H9 (cell line): ENCODE results near the gene RASGRF1. TPM values are rescaled to one million over a fixed set of nuclear protein-coding genes. Genes with fewer than 3 reads are reported as not detected.

Source experiments
- DNase-seq: peaks from one replicate; pipeline ENCODE4 v3.0.0-alpha.2; 2017
- H2AFZ ChIP-seq: one replicate; pipeline ENCODE4 v1.6.1; 2013; ENCODE audit warnings: mild to moderate bottlenecking, low read length, control low read depth, moderate library complexity
- H2AK5ac ChIP-seq: 2 replicates; pipeline ENCODE4 v1.6.1; 2013; ENCODE audit warnings: low read length, control low read depth, mixed read lengths; ENCODE audit not compliant: insufficient read length
- H2BK120ac ChIP-seq: one replicate; pipeline ENCODE4 v1.6.1; 2013; ENCODE audit warnings: low read depth, mild to moderate bottlenecking, low read length, control low read depth, inconsistent platforms; ENCODE audit not compliant: poor library complexity, severe bottlenecking
- H2BK12ac ChIP-seq: 2 replicates; pipeline ENCODE4 v1.6.1; 2013; ENCODE audit warnings: low read length, control low read depth, mixed read lengths, low read depth; ENCODE audit not compliant: insufficient read length
- H2BK15ac ChIP-seq: 2 replicates; pipeline ENCODE4 v1.6.1; 2013; ENCODE audit warnings: low read depth, low read length, control low read depth
- H2BK20ac ChIP-seq: one replicate; pipeline ENCODE4 v1.6.1; 2013; ENCODE audit warnings: low read depth, mild to moderate bottlenecking, low read length, control low read depth, inconsistent platforms; ENCODE audit not compliant: poor library complexity, severe bottlenecking
- H2BK5ac ChIP-seq: 2 replicates; pipeline ENCODE4 v1.6.1; 2013; ENCODE audit warnings: low read length, control low read depth, mixed read lengths; ENCODE audit not compliant: insufficient read length
- H3K14ac ChIP-seq: 2 replicates; pipeline ENCODE4 v1.6.1; 2013; ENCODE audit warnings: low read length, control low read depth; ENCODE audit not compliant: insufficient read depth
- H3K18ac ChIP-seq: 2 replicates; pipeline ENCODE4 v1.6.1; 2013; ENCODE audit warnings: low read depth, mild to moderate bottlenecking, mixed read lengths, low read length, control low read depth; ENCODE audit not compliant: insufficient read length
- H3K23ac ChIP-seq: 2 replicates; pipeline ENCODE4 v1.6.1; 2013; ENCODE audit warnings: low read length, control low read depth, mixed read lengths, low read depth; ENCODE audit not compliant: insufficient read length
- H3K23me2 ChIP-seq: 2 replicates; pipeline ENCODE4 v1.6.1; 2013; ENCODE audit warnings: low read depth, mild to moderate bottlenecking, mixed read lengths, low read length, control low read depth; ENCODE audit not compliant: insufficient read length, poor library complexity, severe bottlenecking
- H3K27ac ChIP-seq: 2 replicates; pipeline ENCODE4 v1.5.1; 2013; ENCODE audit warnings: low read length, control low read depth, mixed read lengths, low read depth; ENCODE audit not compliant: insufficient read length
- H3K27me3 ChIP-seq: 2 replicates; pipeline ENCODE4 v1.6.1; 2013; ENCODE audit warnings: low read length, control low read depth, inconsistent platforms; ENCODE audit not compliant: insufficient read depth
- H3K4ac ChIP-seq: 2 replicates; pipeline ENCODE4 v1.6.1; 2013; ENCODE audit warnings: low read depth, mild to moderate bottlenecking, control low read depth, inconsistent platforms, low read length, moderate library complexity
- H3K4me1 ChIP-seq: 2 replicates; pipeline ENCODE4 v1.6.1; 2013; ENCODE audit warnings: low read length, control low read depth, inconsistent platforms; ENCODE audit not compliant: insufficient read depth
- H3K4me2 ChIP-seq: 2 replicates; pipeline ENCODE4 v1.6.1; 2013; ENCODE audit warnings: low read length, control low read depth, mixed read lengths; ENCODE audit not compliant: insufficient read length, insufficient read depth
- H3K56ac ChIP-seq: 2 replicates; pipeline ENCODE4 v1.6.1; 2013; ENCODE audit warnings: low read depth, mild to moderate bottlenecking, mixed read lengths, low read length, control low read depth; ENCODE audit not compliant: insufficient read length
- H3K79me1 ChIP-seq: 2 replicates; pipeline ENCODE4 v1.6.1; 2013; ENCODE audit warnings: low read depth, mild to moderate bottlenecking, moderate library complexity, low read length, control low read depth, inconsistent platforms; ENCODE audit not compliant: insufficient read depth, poor library complexity, severe bottlenecking
- H3K79me2 ChIP-seq: 2 replicates; pipeline ENCODE4 v1.6.1; 2013; ENCODE audit warnings: low read length, control low read depth, inconsistent platforms; ENCODE audit not compliant: insufficient read depth
- H3K9ac ChIP-seq: 2 replicates; pipeline ENCODE4 v1.6.1; 2013; ENCODE audit warnings: low read length, control low read depth, mixed read lengths; ENCODE audit not compliant: insufficient read length; ENCODE audit errors: extremely low read depth
- H3K9me3 ChIP-seq: one replicate; pipeline ENCODE4 v1.6.1; 2013; ENCODE audit warnings: low read depth, low read length, inconsistent platforms; ENCODE audit not compliant: control insufficient read depth
- H3T11ph ChIP-seq: one replicate; pipeline ENCODE4 v1.6.1; 2013; ENCODE audit warnings: mild to moderate bottlenecking, low read length, control low read depth, inconsistent platforms
- H4K20me1 ChIP-seq: one replicate; pipeline ENCODE4 v1.6.1; 2013; ENCODE audit not compliant: control insufficient read depth, insufficient read length, insufficient read depth
- H4K5ac ChIP-seq: 2 replicates; pipeline ENCODE4 v1.6.1; 2013; ENCODE audit warnings: low read depth, mild to moderate bottlenecking, mixed read lengths, low read length, control low read depth; ENCODE audit not compliant: insufficient read length
- H4K8ac ChIP-seq: replicated peaks from 2 replicates; pipeline ENCODE4 v1.6.1; 2013; ENCODE audit warnings: low read length, control low read depth, mixed read lengths, low read depth; ENCODE audit not compliant: insufficient read length
- H4K91ac ChIP-seq: 2 replicates; pipeline ENCODE4 v1.6.1; 2013; ENCODE audit warnings: low read depth, mild to moderate bottlenecking, moderate library complexity, mixed read lengths, low read length, control low read depth; ENCODE audit not compliant: insufficient read length
- H3K27ac Mint-ChIP-seq, 3 experiments: 2 replicates in 2 of 3; 3 replicates in 1 of 3; pipeline ENCODE4 v1.8.0; 2020 to 2021; ENCODE audit warnings: mixed read lengths in 3 of 3, mild to moderate bottlenecking in 1 of 3, moderate library complexity in 1 of 3
- H3K27me3 Mint-ChIP-seq: 2 replicates; pipeline ENCODE4 v1.8.0; 2021; ENCODE audit warnings: low read depth, mild to moderate bottlenecking, moderate library complexity, mixed read lengths
- H3K36me3 Mint-ChIP-seq, 3 experiments: 2 replicates in 2 of 3; 3 replicates in 1 of 3; pipeline ENCODE4 v1.8.0; 2020 to 2021; ENCODE audit warnings: low read depth in 3 of 3, mixed read lengths in 3 of 3; ENCODE audit not compliant: insufficient read depth in 1 of 3
- H3K4me1 Mint-ChIP-seq, 2 experiments: 2 replicates each; pipeline ENCODE4 v1.8.0; 2020; ENCODE audit warnings: mixed read lengths in 2 of 2
- H3K4me3 Mint-ChIP-seq, 2 experiments: 2 replicates in 1 of 2; 3 replicates in 1 of 2; pipeline ENCODE4 v1.8.0; 2020 to 2021; ENCODE audit warnings: mild to moderate bottlenecking in 2 of 2, mixed read lengths in 2 of 2, moderate library complexity in 1 of 2
- H3K9me3 Mint-ChIP-seq, 2 experiments: 2 replicates in 1 of 2; 3 replicates in 1 of 2; pipeline ENCODE4 v1.8.0; 2020; ENCODE audit warnings: mild to moderate bottlenecking in 2 of 2, mixed read lengths in 2 of 2, moderate library complexity in 1 of 2
- WGBS: extraction: QIAGEN DNeasy Blood & Tissue Kit; methylation state at CpG from one replicate; pipeline ENCODE4 v1.1.7; 2013; ENCODE audit warnings: missing lambda C conversion rate, low lambda C conversion rate, mixed read lengths; ENCODE audit not compliant: insufficient read length; ENCODE audit errors: extremely low coverage; 5-methylcytosine and 5-hydroxymethylcytosine counted together
- total RNA-seq: library from RNA; stranded (reverse); gene quantifications from 2 replicates; pipeline ENCODE4 v1.2.1, GENCODE V29; 2021
- TF ChIP-seq, protein P1 (sequence below): fragments of 200-600 bp; sonication (generic); conservative IDR thresholded peaks from 3 replicates; pipeline ENCODE4 v1.8.0; 2021; ENCODE audit warnings: antibody characterized with exemption, mild to moderate bottlenecking

The RASGRF1 gene
- total RNA-seq, 1 experiment from 2014 or later = 0.48 TPM

DNA sequence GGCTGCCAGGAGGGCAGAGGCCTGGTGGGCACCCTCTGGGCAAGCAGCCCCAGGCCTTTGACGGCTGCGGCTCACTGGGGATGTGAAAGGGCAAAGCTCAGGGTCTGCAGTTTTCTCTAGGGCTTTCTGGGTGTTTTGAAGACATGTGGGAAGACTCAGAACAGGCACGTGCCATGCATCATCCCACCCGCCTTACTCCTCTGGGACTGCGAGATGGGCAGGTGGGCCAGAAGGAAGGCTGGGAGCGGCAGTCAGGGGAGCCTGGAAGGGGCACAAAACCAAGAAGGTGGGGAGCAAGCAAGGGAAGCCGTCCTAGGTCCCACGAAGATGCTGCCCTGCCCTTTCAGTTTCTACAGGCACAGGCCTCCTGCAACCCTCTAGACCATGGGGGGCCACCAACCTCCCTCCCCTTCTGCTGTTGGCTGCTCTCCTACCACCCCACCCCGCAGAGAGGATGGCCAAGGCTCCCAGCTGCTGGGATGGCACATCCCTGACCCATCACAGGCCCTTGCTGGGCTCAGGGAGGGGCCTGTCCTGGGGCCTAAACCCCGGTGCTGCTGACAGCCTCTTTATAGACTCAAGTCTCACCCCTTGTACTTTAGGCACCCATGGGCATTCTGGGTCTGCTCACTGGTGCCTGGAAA, 73.9 kb downstream of the RASGRF1 start:
- no peaks in the 10 kb centered on the region for H3K23me2 ChIP-seq
- H3K4me3 Mint-ChIP-seq = no peak overlapping the region
- no peak overlapping the region for H2BK12ac ChIP-seq
- no peak overlapping the region for H3K56ac ChIP-seq
- H3K4me1 ChIP-seq = no peaks in the 10 kb centered on the region
- H3K14ac ChIP-seq = no peak overlapping the region
- no peak overlapping the region for H3K4me2 ChIP-seq
- no peak overlapping the region for H3K23ac ChIP-seq
- no peak for DNase-seq
- H2BK15ac ChIP-seq = no peak overlapping the region
- no peak overlapping the region for H3K18ac ChIP-seq
- H3K79me1 ChIP-seq = no peaks in the 10 kb centered on the region
- H2BK5ac ChIP-seq = no peak overlapping the region
- H2AK5ac ChIP-seq = no peak overlapping the region
- H3K9me3 Mint-ChIP-seq = no peaks in the 10 kb centered on the region; a peak in 1 of 5 replicates
- no peak overlapping the region for H2BK120ac ChIP-seq
- no peak overlapping the region for H4K91ac ChIP-seq
- H3K36me3 Mint-ChIP-seq = no peaks in the 10 kb centered on the region
- H2AFZ ChIP-seq = no peak overlapping the region
- no peak overlapping the region for H3K27ac ChIP-seq
- no peaks in the 10 kb centered on the region; the same call in none of the 2 replicates for H3K27me3 Mint-ChIP-seq
- no peaks in the 10 kb centered on the region for H3K4me1 Mint-ChIP-seq
- no peak overlapping the region for H3K4ac ChIP-seq
- no CpG with 5 or more reads among the region's 10 CpGs for WGBS
- H3K9me3 ChIP-seq = no peaks in the 10 kb centered on the region
- no peaks in the 10 kb centered on the region for H3K79me2 ChIP-seq
- TF ChIP-seq, protein P1, sequence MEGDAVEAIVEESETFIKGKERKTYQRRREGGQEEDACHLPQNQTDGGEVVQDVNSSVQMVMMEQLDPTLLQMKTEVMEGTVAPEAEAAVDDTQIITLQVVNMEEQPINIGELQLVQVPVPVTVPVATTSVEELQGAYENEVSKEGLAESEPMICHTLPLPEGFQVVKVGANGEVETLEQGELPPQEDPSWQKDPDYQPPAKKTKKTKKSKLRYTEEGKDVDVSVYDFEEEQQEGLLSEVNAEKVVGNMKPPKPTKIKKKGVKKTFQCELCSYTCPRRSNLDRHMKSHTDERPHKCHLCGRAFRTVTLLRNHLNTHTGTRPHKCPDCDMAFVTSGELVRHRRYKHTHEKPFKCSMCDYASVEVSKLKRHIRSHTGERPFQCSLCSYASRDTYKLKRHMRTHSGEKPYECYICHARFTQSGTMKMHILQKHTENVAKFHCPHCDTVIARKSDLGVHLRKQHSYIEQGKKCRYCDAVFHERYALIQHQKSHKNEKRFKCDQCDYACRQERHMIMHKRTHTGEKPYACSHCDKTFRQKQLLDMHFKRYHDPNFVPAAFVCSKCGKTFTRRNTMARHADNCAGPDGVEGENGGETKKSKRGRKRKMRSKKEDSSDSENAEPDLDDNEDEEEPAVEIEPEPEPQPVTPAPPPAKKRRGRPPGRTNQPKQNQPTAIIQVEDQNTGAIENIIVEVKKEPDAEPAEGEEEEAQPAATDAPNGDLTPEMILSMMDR = no peak
- no peaks in the 10 kb centered on the region for H3K27me3 ChIP-seq
- no peak overlapping the region for H2BK20ac ChIP-seq
- H4K5ac ChIP-seq = no peak overlapping the region
- no peak overlapping the region for H3K9ac ChIP-seq
- H4K8ac ChIP-seq = no peak overlapping the region
- no peak overlapping the region for H3T11ph ChIP-seq
- peak overlapping the region in 1 of 3 experiments; percentile 79; a peak in 1 of 7 replicates for H3K27ac Mint-ChIP-seq
- no peaks in the 10 kb centered on the region for H4K20me1 ChIP-seq
